ENCODE data around the gene WDR47. TPM values are rescaled to one million over a fixed set of nuclear protein-coding genes. Genes with fewer than 3 reads are reported as not detected.

The WDR47 gene
- total and polyA plus RNA-seq, 2 of the 8 experiments (the other 6 are each of a cell fraction or from before 2014, with no cell fraction given) = 1.9 to 6.7 TPM

GRCh38 chr1:109061183-109061582 is 19.3 kb upstream of the WDR47 start (continued):
- TF ChIP-seq SP1 (IDR thresholded peaks at IDR 0.05; ENCODE audit: low read depth, low read length) = no peak
- TF ChIP-seq ASH2L (IDR thresholded peaks at IDR 0.05; ENCODE audit: low read length) = no peak
- no peak for TF ChIP-seq CTCF (IDR thresholded peaks at IDR 0.05; ENCODE audit: control extremely low read depth in 1 of 3, insufficient read depth in 1 of 3, low read depth in 1 of 3, low read length in 3 of 3)
- TF ChIP-seq NRF1 (IDR thresholded peaks at IDR 0.05; ENCODE audit: low read depth, low read length) = no peak
- TF ChIP-seq KDM5A (IDR thresholded peaks at IDR 0.05; ENCODE audit: low read length) = no peak
- no peak for TF ChIP-seq TEAD4 (IDR thresholded peaks at IDR 0.05; ENCODE audit: low read depth, low read length)
